GM18861 (cell line): ENCODE results near the gene TAGLN2.
"Not testable (repeated sequence)": the region's sequence is repeated elsewhere in the genome, so short reads cannot be mapped to it uniquely, and the experiment has no call there.

Source experiments
- ATAC-seq: cut with Tn5 transposase; IDR thresholded peaks from one replicate; pipeline ENCODE4 v1.9.1; 2021; ENCODE audit not compliant: unreplicated experiment

Gene TAGLN2

GRCh38 chr1:159902541-159902940 is 22.8 kb downstream of the TAGLN2 start:
- ATAC-seq: no peak

- ATAC-seq: no peak
Measured at GRCh38 chr1:159900755-159901360, 24.4 kb downstream of the TAGLN2 start.

GRCh38 chr1:159900086-159900680 is 25.1 kb downstream of the TAGLN2 start, which contains the start of gene CFAP45:
CFAP45 (minus strand) TSS chr1:159900165; CDS start chr1:159900098, 67 bp downstream.
- ATAC-seq: no peak

GRCh38 chr1:159899634-159900033 is 25.7 kb downstream of the TAGLN2 start:
- not testable (repeated sequence) for ATAC-seq

- ATAC-seq: no peak
Measured at GRCh38 chr1:159898527-159898926, 26.8 kb downstream of the TAGLN2 start.

- ATAC-seq: no peak
Measured at GRCh38 chr1:159897962-159898361, 27.3 kb downstream of the TAGLN2 start.

- no peak for ATAC-seq
Measured at GRCh38 chr1:159896546-159896930, 28.8 kb downstream of the TAGLN2 start.

GRCh38 chr1:159895836-159896545 is 29.3 kb downstream of the TAGLN2 start:
- no peak for ATAC-seq

GRCh38 chr1:159895286-159895685 is 30.0 kb downstream of the TAGLN2 start:
- no peak for ATAC-seq

GRCh38 chr1:159892944-159893343 is 32.4 kb downstream of the TAGLN2 start:
- no peak for ATAC-seq

- peak; percentile 67 for ATAC-seq
Measured at GRCh38 chr1:159891275-159892157, 33.8 kb downstream of the TAGLN2 start.

GRCh38 chr1:159890390-159890789 is 34.9 kb downstream of the TAGLN2 start:
- no peak for ATAC-seq

- peak; percentile 88 for ATAC-seq
Measured at GRCh38 chr1:159889821-159890252, 35.5 kb downstream of the TAGLN2 start.

GRCh38 chr1:159889202-159889601 is 36.1 kb downstream of the TAGLN2 start:
- ATAC-seq: no peak

- ATAC-seq: no peak
Measured at GRCh38 chr1:159884296-159884695, 41.0 kb downstream of the TAGLN2 start.

- ATAC-seq: no peak
Measured at GRCh38 chr1:159883134-159883533, 42.2 kb downstream of the TAGLN2 start.

- ATAC-seq: no peak
Measured at GRCh38 chr1:159882527-159882862, 42.8 kb downstream of the TAGLN2 start.

- ATAC-seq: no peak
Measured at GRCh38 chr1:159881622-159882526, 43.4 kb downstream of the TAGLN2 start.

GRCh38 chr1:159880430-159880829 is 44.9 kb downstream of the TAGLN2 start:
- no peak for ATAC-seq

- ATAC-seq: no peak
Measured at GRCh38 chr1:159879977-159880376, 45.3 kb downstream of the TAGLN2 start.
